HG02970 (cell line): ENCODE data around the gene EIF4E1B.

Experiments
- ATAC-seq: cut with Tn5 transposase; IDR thresholded peaks from one replicate; pipeline ENCODE4 v1.9.1; 2021; ENCODE audit warnings: mild to moderate bottlenecking, moderate library complexity, moderate number of reproducible peaks; ENCODE audit not compliant: unreplicated experiment, low FRiP score

The EIF4E1B gene

DNA sequence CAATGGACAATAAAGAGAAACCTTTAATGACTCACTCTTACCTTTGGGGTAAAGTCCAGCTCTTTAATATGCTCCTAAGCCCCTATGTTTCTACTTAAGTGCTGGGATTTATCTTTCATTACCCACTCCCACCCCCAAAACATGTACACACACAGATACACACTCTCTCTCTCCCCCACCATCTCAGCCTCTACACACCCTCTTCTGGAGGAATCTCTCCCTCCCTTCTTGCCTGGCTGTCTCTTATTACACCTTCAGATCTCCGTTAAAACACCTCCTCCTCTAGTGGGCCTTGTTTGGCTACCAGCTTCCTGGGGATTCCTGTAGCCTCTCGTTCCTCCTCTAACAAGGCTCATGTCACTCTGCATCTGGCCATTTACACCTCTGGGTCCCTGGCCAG is 27.4 kb upstream of the EIF4E1B start:
- ATAC-seq: no peak

DNA sequence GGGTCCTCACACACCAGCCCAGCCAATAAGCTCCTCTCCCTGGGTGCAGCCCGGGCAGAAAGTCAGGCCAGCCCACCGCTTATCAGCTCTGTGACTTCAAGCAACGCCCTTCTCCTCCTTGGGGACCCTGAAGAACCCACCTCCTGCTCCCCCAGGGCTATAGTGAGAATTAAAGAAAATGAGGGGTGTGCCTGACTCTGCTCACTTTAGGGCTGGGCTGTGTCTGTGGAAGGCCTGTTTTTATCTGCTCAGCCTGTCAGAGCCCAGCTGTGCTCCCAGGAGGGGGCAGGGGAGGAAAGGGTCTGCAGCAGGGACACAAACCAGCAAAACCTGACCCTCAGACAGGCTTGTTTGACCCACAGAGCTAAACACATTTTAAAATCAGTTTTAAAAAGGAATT is 24.4 kb upstream of the EIF4E1B start:
- no peak for ATAC-seq

- ATAC-seq: no peak
Measured at GRCh38 chr5:176606875-176607274, 23.6 kb upstream of the EIF4E1B start.

- ATAC-seq: no peak
Measured at GRCh38 chr5:176608142-176608705, 22.3 kb upstream of the EIF4E1B start.

DNA sequence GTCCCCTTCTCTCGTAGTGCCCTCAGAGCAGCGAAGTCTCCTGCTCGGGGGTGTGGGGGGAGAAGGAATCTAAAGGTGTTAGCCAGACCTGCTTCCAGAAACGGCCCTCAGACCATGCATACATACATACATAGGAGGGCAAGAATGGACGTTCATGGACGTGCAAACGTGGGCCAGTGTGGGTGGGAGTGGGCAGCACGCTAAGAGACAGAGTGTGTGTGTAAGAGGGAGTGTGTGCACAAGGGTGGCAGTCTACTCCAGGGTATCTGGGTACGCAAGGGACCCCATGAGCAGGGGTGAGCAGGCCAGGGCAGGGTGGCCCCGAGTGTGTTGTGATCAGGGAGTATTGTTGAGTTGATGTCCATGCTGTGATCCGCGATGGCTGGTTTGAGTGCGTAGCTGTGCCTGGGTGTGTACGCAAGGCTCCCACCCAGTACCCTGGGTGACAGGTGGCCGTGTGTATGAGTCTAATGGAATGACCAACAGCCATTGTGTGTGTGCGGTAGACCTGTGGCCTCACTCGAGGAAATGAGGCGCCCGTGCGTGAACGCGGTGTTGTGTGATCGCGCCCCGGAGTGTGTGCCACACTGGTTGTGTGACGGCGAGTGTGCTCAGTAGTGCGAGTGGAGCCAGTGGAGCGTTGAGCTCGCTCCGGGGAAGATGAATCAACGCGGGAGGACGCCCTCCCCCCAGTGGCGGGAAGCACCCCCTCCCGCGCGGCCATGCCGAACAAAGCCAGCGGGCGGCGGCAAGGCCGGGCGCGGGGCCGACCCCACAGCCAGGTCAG is 21.3 kb upstream of the EIF4E1B start:
- peak; percentile 14 for ATAC-seq

- ATAC-seq: peak; percentile 74
Measured at GRCh38 chr5:176609724-176610434, 20.6 kb upstream of the EIF4E1B start, which contains the start of gene GPRIN1. TSS of gene GPRIN1 (minus strand) at chr5:176610156. CDS start at chr5:176599834, 10,322 bp downstream.

DNA sequence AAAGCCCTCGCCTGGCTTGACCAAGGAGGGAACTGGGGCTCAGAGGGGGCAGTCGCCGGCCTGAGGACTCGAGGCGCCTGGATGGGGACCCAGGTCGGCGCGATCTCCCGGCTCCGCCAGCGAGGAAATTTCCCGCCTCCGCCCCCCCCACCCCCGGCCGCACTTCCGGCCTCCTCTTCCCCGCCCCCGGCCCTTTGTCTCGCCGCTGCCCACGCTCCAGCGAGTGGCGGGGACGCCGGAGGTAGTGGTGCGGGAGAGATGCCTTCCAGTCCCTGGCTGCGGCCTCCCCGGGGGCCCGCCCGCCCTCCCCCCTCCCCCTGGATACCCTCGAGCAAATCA is 20.1 kb upstream of the EIF4E1B start:
- no peak for ATAC-seq

- ATAC-seq: no peak
Measured at GRCh38 chr5:176611435-176611834, 19.0 kb upstream of the EIF4E1B start.

GRCh38 chr5:176612008-176612407 is 18.5 kb upstream of the EIF4E1B start:
- ATAC-seq: no peak

DNA sequence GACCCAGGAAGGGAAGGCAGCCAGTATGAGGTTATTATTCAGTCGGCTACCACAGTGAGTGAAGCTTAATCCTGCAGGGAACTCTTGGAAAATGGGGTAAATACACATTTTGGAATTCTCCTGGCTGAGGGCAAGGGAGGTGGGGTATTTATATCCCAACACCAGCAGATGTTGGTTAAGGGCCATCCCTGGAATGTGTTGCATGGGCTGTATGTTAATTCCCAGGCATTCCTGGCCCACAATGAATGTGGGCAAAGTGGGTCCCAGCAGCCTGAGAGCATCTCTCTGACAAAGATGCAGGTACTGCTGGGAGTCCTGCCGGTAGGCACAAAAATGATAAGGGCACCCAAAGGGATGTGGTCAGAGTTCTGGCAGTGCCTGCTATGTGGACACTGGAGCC is 17.6 kb upstream of the EIF4E1B start:
- ATAC-seq: no peak

DNA sequence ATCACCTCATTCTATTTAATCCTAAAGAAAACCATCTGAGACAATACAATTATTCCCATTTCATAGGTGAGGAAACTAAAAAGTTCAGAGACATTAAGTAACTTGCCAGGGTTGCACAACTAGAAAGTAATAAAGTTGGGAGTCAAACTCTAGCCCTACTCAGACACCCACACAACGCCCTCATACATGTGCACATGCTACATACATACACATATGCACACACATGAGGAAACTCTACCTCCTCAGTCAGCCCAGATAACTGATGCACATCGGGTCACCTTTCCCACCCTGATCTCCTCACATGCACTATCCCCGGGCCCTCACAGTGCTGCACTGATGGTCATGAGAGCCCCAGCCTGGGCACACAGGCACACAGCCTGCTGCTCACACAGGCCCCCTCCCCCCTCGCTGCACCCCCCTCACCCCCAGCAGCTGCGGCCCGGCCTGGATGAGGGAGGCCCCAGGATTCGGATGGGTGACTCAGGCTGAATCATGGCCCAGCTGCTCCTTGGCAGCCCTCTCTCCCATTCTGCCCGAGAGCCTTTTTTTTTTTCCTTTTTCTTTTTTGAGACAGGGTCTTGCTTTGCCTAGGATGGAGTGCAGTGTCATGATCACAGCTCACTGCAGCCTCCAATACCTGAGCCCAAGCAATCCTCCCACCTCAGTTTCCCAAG is 15.5 kb upstream of the EIF4E1B start:
- no peak for ATAC-seq

- ATAC-seq: no peak
Measured at GRCh38 chr5:176616511-176616910, 14.0 kb upstream of the EIF4E1B start.

DNA sequence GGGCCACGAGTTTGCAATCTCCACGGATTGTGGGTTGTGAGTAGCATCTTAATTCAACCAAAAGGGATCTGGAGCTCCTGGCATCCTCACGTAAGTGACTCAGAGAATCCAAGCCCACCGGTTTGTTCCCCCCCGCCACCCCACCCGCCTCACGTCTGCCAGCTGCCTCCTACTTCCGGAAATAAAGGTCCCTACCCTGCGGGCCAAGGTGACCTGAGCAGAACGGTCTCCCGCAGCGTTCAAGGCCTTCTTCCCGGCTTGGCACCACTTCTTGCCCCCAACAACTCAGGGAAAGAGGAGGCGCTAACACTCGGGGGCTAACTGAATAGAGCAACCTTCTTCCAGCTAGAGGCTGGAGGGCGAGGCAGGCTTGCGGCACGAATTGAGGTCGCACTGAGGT is 11.7 kb upstream of the EIF4E1B start:
- no peak for ATAC-seq

- ATAC-seq: no peak
Measured at GRCh38 chr5:176619203-176619568, 11.3 kb upstream of the EIF4E1B start.

DNA sequence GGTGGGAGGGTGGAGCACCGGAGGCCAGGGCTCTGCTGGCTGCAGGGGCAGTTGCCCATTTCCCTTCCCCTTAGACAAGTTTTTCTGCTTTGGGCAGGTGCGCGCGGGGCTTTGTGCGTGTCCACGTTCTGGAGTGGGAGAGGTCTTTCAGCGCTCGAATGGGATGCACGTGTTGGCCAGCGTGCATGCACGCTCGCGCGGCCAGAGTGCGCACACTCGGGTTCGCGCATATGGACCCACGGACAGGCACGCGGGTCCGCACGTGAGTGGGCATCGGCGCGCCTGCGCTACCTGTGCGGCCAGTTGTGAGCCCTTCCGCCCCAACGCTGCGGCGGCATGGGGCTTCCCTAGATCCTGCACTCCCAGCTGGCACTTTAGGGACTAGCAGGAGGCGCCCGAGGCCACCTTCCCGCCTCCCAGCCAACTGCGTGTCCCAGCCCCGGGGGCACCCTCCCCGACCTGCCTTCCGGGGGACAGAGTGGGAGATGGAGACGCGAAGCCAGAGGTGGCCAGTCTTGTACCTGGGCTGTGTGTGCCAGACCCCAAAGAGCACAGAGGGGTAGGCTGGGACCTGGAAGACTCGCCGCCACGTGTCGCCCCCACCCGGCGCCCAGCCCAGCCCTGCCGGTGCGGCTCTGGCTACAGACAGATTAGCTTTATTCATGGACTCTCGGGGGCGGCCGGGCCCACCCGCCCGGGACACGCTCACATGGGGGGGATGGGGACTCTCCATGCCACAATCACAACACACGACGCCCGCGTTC is 10.7 kb upstream of the EIF4E1B start:
- no peak for ATAC-seq

DNA sequence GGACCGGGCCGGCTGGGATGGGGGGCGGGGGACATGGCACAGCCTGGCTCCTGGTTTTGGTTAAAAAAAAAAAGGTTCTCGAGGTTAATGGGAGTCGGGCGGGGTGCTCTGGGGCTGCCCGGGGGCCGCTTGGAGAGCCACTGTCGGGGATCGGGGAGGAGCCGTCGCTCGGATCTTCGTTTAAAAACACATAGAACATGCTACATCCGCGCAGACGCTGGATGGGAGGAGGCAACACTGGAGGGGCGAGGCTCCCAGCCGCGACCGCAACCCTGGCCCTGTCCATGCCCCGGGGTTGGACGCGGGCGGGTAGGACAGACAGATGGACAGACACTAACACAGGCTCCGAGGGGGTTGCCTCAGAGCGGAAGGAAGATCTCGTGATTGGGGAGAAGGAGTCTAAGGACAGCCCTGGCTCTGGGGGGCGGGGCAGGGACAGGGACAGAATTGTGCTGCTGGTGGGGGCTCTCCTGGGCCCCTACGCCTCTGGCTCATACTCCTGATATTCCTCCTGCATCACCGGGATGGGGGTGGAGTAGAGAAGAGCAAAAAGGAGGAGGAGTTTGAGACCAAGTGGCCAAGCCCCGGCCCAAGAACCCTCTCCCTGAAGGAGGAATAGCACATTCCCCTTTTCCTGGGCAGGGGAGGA is 10.0 kb upstream of the EIF4E1B start:
- ATAC-seq: no peak

- no peak for ATAC-seq
Measured at GRCh38 chr5:176621661-176622079, 8.8 kb upstream of the EIF4E1B start.

GRCh38 chr5:176624142-176624541 is 6.3 kb upstream of the EIF4E1B start:
- ATAC-seq: no peak

- ATAC-seq: no peak
Measured at GRCh38 chr5:176624938-176625337, 5.5 kb upstream of the EIF4E1B start.

- no peak for ATAC-seq
Measured at GRCh38 chr5:176625512-176625911, 5.0 kb upstream of the EIF4E1B start.
